GM12875 (cell line): Measurements from ENCODE around the gene ROM1.

Experiments used
- H3K4me3 ChIP-seq: one replicate; pipeline ENCODE4 v1.5.1; 2011; ENCODE audit warnings: low read depth, low read length, control low read depth
- CTCF ChIP-seq: IDR thresholded peaks from 2 replicates; pipeline ENCODE4 v1.5.1; 2011; ENCODE audit warnings: low read depth, mild to moderate bottlenecking, control low read depth, inconsistent platforms, low read length, moderate library complexity, borderline replicate concordance; ENCODE audit not compliant: insufficient read depth

Gene ROM1

DNA sequence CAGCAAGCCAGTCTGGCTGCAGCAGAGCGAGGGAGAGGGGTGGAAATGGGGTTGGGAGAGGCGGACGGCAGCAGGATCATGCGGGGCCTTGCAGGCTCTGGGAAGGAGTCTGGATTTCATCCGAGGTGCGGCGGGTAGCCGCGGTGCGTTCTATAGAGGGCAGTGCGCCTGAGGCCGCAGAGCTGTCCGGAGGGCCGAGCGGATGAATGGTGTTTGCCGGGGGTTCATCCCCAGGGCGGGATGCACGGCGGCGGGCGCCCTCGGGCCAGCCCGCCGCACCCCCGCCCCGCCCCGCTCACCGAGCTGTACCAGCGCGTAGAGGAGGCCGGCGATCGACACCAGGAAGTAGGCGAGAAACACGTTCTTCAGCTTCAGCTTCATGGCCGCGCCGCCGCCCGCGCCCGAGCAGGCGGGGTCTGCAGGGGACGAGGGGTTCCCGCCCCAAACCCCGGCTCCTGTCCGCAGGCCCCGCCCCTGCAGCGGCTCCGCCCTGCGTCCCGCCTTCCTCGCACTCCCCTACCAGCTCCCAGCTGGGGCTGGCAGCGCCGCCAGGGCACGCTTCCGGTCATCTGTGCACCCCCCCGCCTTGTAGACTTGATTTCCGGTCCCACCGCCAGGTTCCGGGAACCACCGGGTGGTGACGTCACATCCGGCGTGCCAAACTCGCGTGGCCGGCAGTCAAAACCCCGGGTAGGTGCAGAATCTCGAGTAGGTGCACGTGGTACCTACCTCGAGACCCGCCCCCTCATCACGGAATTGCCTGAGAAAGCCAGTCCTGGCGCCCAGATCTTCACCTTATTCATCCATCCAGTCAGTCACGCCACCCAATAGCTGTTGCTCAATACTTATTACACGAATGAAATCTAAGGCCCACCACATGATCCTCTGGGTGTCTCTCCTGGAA, 8.8 kb downstream of the ROM1 start, which contains the start of gene B3GAT3:
Gene B3GAT3, minus strand, starts transcription at position 420 of the 904 bp plus-strand sequence. Its CDS starts 39 bp downstream, at position 381.
- H3K4me3 ChIP-seq, result peak within 1 kb of the TSS; percentile 90
- TF ChIP-seq CTCF, result no peak

DNA sequence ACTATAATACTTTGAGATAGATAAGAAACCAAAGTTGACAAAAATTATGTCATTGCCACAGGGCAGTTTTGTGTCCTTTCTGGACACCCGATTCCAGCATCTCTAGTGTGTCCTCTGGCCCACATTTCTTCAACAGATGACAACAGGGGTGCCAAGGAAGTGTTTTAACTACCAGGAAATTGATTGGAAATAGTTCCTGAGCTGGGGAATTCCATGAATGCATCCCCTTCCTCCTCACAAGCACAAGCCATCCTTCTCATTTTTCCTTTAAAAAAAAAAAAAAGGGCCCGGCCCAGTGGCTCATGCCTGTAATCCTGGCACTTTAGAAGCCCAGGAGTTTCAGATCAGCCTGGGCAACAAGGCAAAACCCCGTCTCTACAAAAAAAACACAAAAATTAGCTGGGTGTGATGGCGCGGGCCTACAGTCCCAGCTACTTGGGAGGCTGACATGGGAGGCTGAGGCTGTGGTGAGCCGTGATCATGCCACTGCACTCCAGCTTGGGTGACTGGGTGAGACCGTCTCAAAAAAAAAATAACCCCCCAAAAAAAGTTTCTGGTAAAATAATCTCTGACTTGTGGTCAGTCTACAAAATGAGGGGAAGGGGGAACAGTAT, 9.5 kb downstream of the ROM1 start:
- TF ChIP-seq CTCF, result no peak
- H3K4me3 ChIP-seq, result no peak overlapping the region

GRCh38 chr11:62627713-62628112, 14.7 kb downstream of the ROM1 start:
- TF ChIP-seq CTCF, result no peak
- H3K4me3 ChIP-seq, result no peak overlapping the region

GRCh38 chr11:62632492-62632891, 19.4 kb downstream of the ROM1 start:
- TF ChIP-seq CTCF, result no peak

GRCh38 chr11:62644220-62644619, 31.2 kb downstream of the ROM1 start:
- H3K4me3 ChIP-seq, result no peak overlapping the region
- TF ChIP-seq CTCF, result no peak

More at GRCh38 chr11:62632492-62632891, 19.4 kb downstream of the ROM1 start:
- H3K4me3 ChIP-seq, result no peak overlapping the region

DNA sequence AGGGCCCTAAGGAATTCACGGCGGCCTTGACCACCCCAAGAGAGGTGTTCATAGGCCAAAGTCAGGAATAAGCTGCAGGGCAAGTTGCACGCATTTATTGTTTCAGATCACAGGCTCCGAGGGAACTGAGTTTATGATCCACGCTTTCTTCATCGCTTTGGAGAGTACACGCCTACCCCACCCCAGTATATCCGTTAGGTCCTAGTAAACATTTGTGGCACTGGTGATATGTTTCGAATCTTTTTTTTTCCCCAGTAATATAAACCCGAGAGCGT, 32.6 kb downstream of the ROM1 start:
- no peak for TF ChIP-seq CTCF
- peak overlapping the region; percentile 91 for H3K4me3 ChIP-seq
